ACC112 (cell line): ENCODE data around the gene PCDH1.
"Not testable (repeated sequence)": the region's sequence is repeated elsewhere in the genome, so short reads cannot be mapped to it uniquely, and the experiment has no call there.

ENCODE experiments used
- H2AFZ ChIP-seq: fragments of 200-600 bp; sonication (generic); one replicate; pipeline ENCODE4 v1.6.0; 2017; ENCODE audit warnings: antibody characterized with exemption, low read length; ENCODE audit not compliant: unreplicated experiment
- H3K27ac ChIP-seq: fragments of 200-600 bp; sonication (generic); 2 replicates; pipeline ENCODE4 v1.5.1; 2014; ENCODE audit warnings: low read depth, mild to moderate bottlenecking, antibody characterized with exemption, low read length, moderate library complexity
- H3K27me3 ChIP-seq: fragments of 200-600 bp; sonication (generic); 2 replicates; pipeline ENCODE4 v1.6.1; 2014; ENCODE audit warnings: mild to moderate bottlenecking, antibody characterized with exemption, low read length, moderate library complexity, mixed read lengths; ENCODE audit not compliant: insufficient read depth
- H3K36me3 ChIP-seq: fragments of 200-600 bp; sonication (generic); 2 replicates; pipeline ENCODE4 v1.6.1; 2016; ENCODE audit warnings: mild to moderate bottlenecking, antibody characterized with exemption, low read length, moderate library complexity, mixed read lengths; ENCODE audit not compliant: insufficient read depth
- H3K4me1 ChIP-seq: fragments of 200-600 bp; sonication (generic); one replicate; pipeline ENCODE4 v1.6.1; 2016; ENCODE audit warnings: low read length, mixed read lengths; ENCODE audit not compliant: insufficient read depth, unreplicated experiment, control insufficient read depth
- H3K4me3 ChIP-seq: fragments of 200-600 bp; sonication (generic); 2 replicates; pipeline ENCODE4 v1.5.1; 2014; ENCODE audit warnings: mild to moderate bottlenecking, low read depth, low read length
- H3K79me2 ChIP-seq: fragments of 200-600 bp; sonication (generic); one replicate; pipeline ENCODE4 v1.6.0; 2016; ENCODE audit warnings: low read length; ENCODE audit not compliant: control insufficient read depth, unreplicated experiment, insufficient read depth

Gene PCDH1

GRCh38 chr5:141878186-141878710 lies at the start of gene PCDH1:
TSS of gene PCDH1 (minus strand) at chr5:141878410. CDS start at chr5:141878262, 148 bp downstream.
- peaks cover 83% of the 10 kb centered on the region for H3K27me3 ChIP-seq
- no peaks in the 10 kb centered on the region for H3K36me3 ChIP-seq
- peaks cover 19% of the 10 kb centered on the region for H3K4me1 ChIP-seq

GRCh38 chr5:141926434-141926833 lies 48.2 kb upstream of the PCDH1 start:
- H2AFZ ChIP-seq: no peak overlapping the region
- no peak overlapping the region for H3K27ac ChIP-seq
- peaks cover 27% of the 10 kb centered on the region for H3K36me3 ChIP-seq
- H3K4me1 ChIP-seq: peaks cover 4% of the 10 kb centered on the region
- H3K79me2 ChIP-seq: peaks cover 13% of the 10 kb centered on the region
- no peaks in the 10 kb centered on the region for H3K27me3 ChIP-seq
- no peak overlapping the region for H3K4me3 ChIP-seq

More at GRCh38 chr5:141878186-141878710, at the start of gene PCDH1:
- Histone ChIP-seq H3K79me2 (no peaks in the 10 kb centered on the region), H3K27ac (no peak within 1 kb of the TSS), H2AFZ (peak within 1 kb of the TSS; percentile 36), H3K4me3 (peak within 1 kb of the TSS; percentile 77)

GRCh38 chr5:141923448-141924313 lies 45.5 kb upstream of the PCDH1 start, which contains the start of gene DELE1:
TSS of gene DELE1 (plus strand) at chr5:141923871. CDS start at chr5:141923942, 71 bp downstream.
- Histone ChIP-seq H3K27me3 (no peaks in the 10 kb centered on the region), H2AFZ (peak within 1 kb of the TSS; percentile 97), H3K27ac (peak within 1 kb of the TSS; percentile 92), H3K79me2 (peaks cover 13% of the 10 kb centered on the region), H3K4me1 (peaks cover 4% of the 10 kb centered on the region), H3K36me3 (peaks cover 14% of the 10 kb centered on the region), H3K4me3 (peak within 1 kb of the TSS; percentile 88)

- Histone ChIP-seq H3K27ac (peak overlapping the region; percentile 92), H3K4me3 (peak overlapping the region; percentile 88), H3K79me2 (peaks cover 13% of the 10 kb centered on the region)
Measured at GRCh38 chr5:141922827-141923447, 44.7 kb upstream of the PCDH1 start.

GRCh38 chr5:141920771-141921170 lies 42.6 kb upstream of the PCDH1 start:
- H3K4me1 ChIP-seq: peaks cover 4% of the 10 kb centered on the region
- no peaks in the 10 kb centered on the region for H3K36me3 ChIP-seq
- no peak overlapping the region for H2AFZ ChIP-seq
- peaks cover 13% of the 10 kb centered on the region for H3K79me2 ChIP-seq
- peaks cover 12% of the 10 kb centered on the region; the same call in 1 of the 2 replicates for H3K27me3 ChIP-seq
- H3K4me3 ChIP-seq: no peak overlapping the region
- no peak overlapping the region for H3K27ac ChIP-seq

More at GRCh38 chr5:141922827-141923447, 44.7 kb upstream of the PCDH1 start:
- H2AFZ ChIP-seq: peak overlapping the region; percentile 74
- H3K27me3 ChIP-seq, H3K4me1 ChIP-seq: not testable (repeated sequence)
- peaks cover 10% of the 10 kb centered on the region for H3K36me3 ChIP-seq

- Histone ChIP-seq H3K36me3 (no peaks in the 10 kb centered on the region), H3K4me3 (no peak overlapping the region), H3K27ac (no peak overlapping the region), H3K27me3 (peaks cover 12% of the 10 kb centered on the region; the same call in 1 of the 2 replicates), H2AFZ (no peak overlapping the region), H3K79me2 (peaks cover 9% of the 10 kb centered on the region), H3K4me1 (peaks cover 3% of the 10 kb centered on the region)
Measured at GRCh38 chr5:141919218-141920119, 41.3 kb upstream of the PCDH1 start.

GRCh38 chr5:141917760-141918159 lies 39.5 kb upstream of the PCDH1 start:
- Histone ChIP-seq H3K79me2 (peaks cover under 1% of the 10 kb centered on the region), H3K27ac (no peak overlapping the region), H3K4me1 (no peaks in the 10 kb centered on the region), H2AFZ (no peak overlapping the region), H3K36me3 (no peaks in the 10 kb centered on the region), H3K4me3 (no peak overlapping the region), H3K27me3 (peaks cover 21% of the 10 kb centered on the region; the same call in 1 of the 2 replicates)

GRCh38 chr5:141916522-141916921 lies 38.3 kb upstream of the PCDH1 start:
- no peaks in the 10 kb centered on the region for H3K36me3 ChIP-seq
- no peak overlapping the region for H2AFZ ChIP-seq
- H3K4me1 ChIP-seq: no peaks in the 10 kb centered on the region
- no peak overlapping the region for H3K27ac ChIP-seq
- no peak overlapping the region for H3K4me3 ChIP-seq
- peaks cover 22% of the 10 kb centered on the region; the same call in 1 of the 2 replicates for H3K27me3 ChIP-seq
- H3K79me2 ChIP-seq: no peaks in the 10 kb centered on the region

- no peak overlapping the region for H2AFZ ChIP-seq
Measured at GRCh38 chr5:141915881-141916336, 37.7 kb upstream of the PCDH1 start.

GRCh38 chr5:141914797-141915196 lies 36.6 kb upstream of the PCDH1 start:
- H3K27me3 ChIP-seq: peaks cover 22% of the 10 kb centered on the region; the same call in 1 of the 2 replicates
- H2AFZ ChIP-seq: no peak overlapping the region
- H3K79me2 ChIP-seq: no peaks in the 10 kb centered on the region
- no peak overlapping the region for H3K27ac ChIP-seq
- no peak overlapping the region for H3K4me3 ChIP-seq
- no peaks in the 10 kb centered on the region for H3K36me3 ChIP-seq
- no peaks in the 10 kb centered on the region for H3K4me1 ChIP-seq

More at GRCh38 chr5:141915881-141916336, 37.7 kb upstream of the PCDH1 start:
- peaks cover 22% of the 10 kb centered on the region; the same call in 1 of the 2 replicates for H3K27me3 ChIP-seq
- H3K4me3 ChIP-seq: no peak overlapping the region
- no peaks in the 10 kb centered on the region for H3K36me3 ChIP-seq
- no peaks in the 10 kb centered on the region for H3K79me2 ChIP-seq
- no peak overlapping the region for H3K27ac ChIP-seq
- H3K4me1 ChIP-seq: no peaks in the 10 kb centered on the region
